ENCODE results near the gene TRAF3. TPM values are rescaled to one million over a fixed set of nuclear protein-coding genes. Genes with fewer than 3 reads are reported as not detected.
"Not testable (repeated sequence)": the region's sequence is repeated elsewhere in the genome, so short reads cannot be mapped to it uniquely, and the experiment has no call there.

The TRAF3 gene
- total RNA-seq, 1 experiment from 2014 or later = 14.0 TPM

- DNase-seq (ENCODE audit: low spot score) = no peak
Observed at GRCh38 chr14:102866982-102867761, 89.9 kb downstream of the TRAF3 start.

DNA sequence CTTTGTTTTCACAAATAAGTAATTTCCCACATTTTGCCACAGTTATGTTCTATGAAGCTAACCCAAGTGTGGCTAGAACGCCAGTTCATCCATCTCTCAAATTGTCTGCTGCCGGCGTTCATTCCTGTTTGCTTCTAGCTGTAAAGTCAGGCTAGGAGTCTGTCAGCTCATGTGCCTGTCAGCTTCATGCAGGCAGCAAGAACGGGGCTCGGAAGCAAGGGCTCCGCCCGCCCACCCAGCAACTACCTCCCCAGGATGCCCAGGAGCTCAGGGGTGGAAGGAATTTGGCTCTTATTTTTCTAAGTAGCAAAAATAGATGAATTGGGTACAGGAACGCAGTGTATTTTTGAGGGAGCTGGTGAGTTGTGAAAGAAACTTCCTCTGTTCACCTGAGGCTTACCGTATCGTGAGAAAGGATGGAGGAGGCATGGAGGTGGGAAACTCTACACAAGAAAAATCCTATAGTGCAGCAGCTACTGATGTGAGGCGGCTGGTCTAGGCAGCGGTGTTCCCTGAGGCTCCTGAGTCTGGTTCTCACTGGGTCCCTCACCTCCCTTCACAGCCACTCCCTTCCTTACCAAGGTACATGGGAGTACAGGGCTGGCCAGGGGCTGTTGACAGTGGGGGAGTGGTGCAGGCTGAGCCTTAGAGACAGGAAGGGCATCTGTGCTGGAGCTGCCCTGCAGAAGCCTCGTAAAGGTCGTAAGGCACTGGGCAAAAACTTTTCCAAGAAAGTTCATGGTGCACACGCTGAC, 90.8 kb downstream of the TRAF3 start:
- DNase-seq (ENCODE audit: low spot score) = no peak

GRCh38 chr14:102868956-102869547, 91.8 kb downstream of the TRAF3 start:
- DNase-seq (ENCODE audit: low spot score) = no peak

DNA sequence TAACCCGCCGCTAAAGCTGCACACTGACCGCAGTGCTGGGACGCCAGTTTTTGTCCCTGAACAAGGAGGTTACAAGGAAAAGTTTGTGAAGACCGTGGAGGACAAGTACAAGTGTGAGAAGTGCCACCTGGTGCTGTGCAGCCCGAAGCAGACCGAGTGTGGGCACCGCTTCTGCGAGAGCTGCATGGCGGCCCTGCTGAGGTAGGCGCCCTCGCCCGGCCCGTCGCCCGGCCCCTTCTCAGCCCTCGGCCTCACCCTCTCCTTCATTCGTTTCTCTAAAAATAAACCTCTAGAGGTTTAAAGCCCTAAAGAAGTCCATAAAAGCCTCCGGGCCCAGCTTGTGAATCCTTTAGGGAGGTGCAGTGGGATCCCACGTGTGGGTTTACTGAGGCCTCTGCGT, 93.0 kb downstream of the TRAF3 start:
- no peak for DNase-seq (ENCODE audit: low spot score)

DNA sequence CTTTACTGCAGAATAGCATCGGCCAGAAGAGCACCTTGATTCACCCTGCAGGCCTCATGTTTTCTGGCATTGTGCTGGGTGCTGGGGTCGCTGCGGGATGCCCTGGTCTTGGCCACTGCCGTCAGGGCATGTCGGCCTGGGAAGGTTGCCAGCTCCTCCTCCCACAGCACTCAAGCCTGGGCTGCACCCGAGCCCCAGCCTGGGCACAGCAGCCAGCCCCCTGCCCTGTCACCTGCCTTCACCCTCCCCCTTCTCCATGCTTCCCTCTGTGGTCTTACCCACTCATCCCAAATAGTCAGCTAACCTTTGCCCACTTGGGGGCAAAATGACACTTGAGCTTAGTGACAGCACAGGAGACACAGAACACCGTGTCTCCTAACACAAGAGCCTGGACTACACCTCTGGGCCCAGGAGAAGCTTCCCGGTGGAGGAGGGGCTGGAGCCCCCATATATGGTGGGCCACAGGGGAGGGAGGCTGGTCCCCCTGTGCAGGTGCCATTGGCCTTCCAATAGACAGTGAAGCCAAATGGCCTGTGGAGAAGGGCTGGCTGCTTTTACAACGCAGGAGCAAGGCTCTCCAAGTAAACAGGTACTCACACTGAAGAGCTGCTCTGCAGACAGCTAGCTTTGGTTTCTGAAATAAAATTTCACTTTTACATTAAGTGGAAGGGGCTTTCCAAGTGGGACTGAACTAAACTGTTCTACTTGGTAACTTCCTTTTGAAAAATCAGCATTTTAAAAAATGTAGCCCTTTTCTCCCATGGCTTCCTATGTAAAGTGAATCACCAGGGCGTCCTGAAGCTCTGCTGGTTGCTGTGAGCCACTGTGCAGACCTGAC, 94.0 kb downstream of the TRAF3 start:
- no peak for DNase-seq (ENCODE audit: low spot score)

GRCh38 chr14:102872020-102872419, 94.8 kb downstream of the TRAF3 start:
- no peak for DNase-seq (ENCODE audit: low spot score)

DNA sequence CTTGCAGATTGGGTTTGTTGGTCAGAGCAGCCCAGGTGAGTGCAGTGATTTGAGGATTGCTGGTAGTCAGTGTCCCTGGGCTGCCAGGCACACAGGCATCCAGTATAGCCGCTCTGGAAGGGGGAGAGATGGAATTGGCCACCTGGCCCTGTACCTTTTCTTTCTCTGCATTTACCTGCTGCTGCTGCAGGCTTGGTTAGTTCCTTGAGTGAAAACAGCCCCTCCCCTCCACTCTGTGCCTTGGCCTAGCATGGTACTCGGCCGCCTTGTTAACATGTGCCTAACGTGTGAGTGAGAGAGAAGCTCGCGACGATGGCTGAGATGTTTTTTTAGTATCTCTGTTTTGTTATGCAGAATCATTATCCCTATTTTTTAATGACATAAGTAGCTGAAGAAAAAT, 95.9 kb downstream of the TRAF3 start:
- DNase-seq (ENCODE audit: low spot score) = no peak

- DNase-seq (ENCODE audit: low spot score) = no peak
Observed at GRCh38 chr14:102873546-102874061, 96.4 kb downstream of the TRAF3 start.

DNA sequence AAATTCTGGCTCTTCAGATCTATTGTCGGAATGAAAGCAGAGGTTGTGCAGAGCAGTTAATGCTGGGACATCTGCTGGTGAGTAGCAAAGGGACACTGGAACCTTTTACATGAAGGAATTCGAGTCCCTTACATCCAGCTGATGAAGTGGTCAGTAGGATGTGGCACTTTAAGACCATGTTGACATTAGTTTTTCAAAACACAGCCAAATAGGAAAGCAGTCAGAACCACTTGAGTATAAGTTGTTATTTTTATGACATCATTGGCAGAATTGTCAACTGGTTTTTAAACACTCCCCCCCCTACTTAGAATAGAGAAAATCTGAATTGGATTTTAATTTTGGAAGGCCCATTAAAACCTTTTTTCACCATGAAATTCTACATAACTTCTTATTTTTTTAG, 98.4 kb downstream of the TRAF3 start:
- no peak for DNase-seq (ENCODE audit: low spot score)

GRCh38 chr14:102877511-102877910, 100.3 kb downstream of the TRAF3 start:
- not testable (repeated sequence) for DNase-seq (ENCODE audit: low spot score)

GRCh38 chr14:102878174-102878969, 101.1 kb downstream of the TRAF3 start:
- no peak for DNase-seq (ENCODE audit: low spot score)

GRCh38 chr14:102878970-102879460, 101.8 kb downstream of the TRAF3 start:
- no peak for DNase-seq (ENCODE audit: low spot score)

DNA sequence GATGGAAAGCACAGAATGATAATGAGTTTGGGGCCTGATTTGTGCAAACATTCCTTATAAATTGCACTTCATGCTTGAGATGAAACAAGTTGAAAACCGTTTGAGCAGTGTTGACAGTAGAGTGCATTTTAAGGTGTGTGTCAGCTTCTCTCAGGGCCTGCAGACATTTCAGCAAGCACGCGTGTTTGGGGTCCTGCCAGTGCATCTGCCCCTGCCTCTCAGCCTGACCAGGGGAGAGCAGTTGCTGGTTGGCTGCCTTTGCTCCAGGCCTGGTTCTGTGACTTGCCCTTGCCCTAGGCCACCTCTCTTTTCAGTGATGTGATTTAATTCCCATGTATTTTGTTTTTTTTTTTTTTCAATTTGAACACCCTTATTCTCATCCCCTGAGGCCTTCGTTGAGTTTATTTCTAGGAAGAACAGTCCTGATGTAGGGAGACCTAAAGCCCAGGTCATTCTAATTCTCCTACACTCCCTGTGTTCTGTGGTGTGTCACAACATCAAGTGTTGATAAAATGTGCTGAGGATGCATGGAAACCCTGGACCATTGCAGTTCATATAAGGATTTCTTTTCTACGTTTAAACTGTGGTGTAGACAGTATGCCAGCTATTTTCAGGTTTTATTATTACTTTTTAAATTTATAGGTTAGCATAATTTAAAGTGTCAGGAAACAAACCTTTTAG, 105.1 kb downstream of the TRAF3 start:
- no peak for DNase-seq (ENCODE audit: low spot score)

- no peak for DNase-seq (ENCODE audit: low spot score)
Observed at GRCh38 chr14:102883089-102883541, 105.9 kb downstream of the TRAF3 start.

DNA sequence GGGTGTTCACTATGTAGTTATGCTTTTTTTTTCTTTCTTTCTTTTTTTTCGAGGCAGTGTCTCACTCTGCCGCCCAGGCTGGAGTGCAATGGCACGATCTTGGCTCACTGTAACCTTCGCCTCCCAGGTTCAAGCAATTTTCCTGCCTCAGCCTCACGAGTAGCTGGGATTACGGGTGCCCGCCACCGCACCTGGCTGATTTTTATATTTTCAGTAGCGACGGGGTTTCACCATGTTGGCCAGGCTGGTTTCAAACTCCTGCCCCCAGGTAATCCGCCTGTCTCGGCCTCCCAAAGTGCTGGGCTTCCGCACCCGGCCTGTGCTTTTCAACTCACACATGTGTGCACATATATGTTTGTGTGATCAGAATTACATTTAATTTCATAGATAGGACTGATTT, 106.3 kb downstream of the TRAF3 start:
- DNase-seq (ENCODE audit: low spot score) = no peak

DNA sequence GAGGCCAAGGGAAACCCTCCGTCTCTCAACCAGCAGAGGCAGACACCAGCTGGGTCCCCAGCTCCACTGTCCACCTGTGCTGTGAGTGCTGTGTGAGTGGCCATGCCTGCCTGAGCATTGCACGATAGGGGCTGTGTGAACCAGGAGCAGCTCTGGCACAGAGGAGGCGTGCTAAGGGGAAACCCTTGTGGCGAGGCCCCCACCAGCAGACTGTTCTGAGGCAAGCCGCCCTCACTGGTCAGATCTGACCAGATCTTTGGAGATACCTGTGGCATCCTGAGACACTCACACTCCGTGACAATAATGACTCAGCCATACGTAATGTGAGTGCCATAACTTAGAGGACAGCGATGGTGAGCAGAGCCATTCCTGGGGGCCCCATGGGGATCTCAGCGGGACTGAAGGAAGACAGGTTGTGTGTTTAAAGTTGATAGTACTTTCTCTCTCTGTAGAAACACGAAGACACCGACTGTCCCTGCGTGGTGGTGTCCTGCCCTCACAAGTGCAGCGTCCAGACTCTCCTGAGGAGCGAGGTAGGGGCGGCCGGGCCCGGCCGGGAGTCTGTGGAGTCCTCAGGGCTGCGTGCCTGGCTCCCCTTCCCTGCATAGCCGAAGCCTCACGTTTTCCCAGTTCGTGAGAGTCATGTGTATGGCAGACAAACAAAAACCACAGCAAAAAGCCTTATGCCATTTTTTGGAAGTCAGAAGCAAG, 108.6 kb downstream of the TRAF3 start:
- DNase-seq (ENCODE audit: low spot score) = no peak

DNA sequence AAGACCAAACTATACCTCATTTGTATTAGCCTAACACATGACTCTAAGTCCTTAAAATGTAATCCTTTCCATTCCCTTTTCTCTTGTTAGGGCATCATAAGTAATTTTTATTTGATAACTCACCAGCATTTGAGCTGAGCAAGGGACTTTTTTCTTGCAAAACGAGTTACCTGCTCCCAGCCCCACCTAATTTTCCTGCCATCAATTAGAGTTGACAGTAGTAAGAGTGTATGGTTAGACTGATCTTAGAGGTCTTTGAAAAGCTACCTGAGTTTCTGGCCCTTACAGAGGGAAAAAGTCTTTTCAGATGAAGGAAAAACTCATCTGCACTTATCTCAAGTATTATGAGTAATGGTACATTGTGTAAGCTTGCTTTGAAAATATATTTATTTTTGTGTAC, 111.5 kb downstream of the TRAF3 start:
- DNase-seq (ENCODE audit: low spot score) = no peak

- DNase-seq (ENCODE audit: low spot score) = no peak
Observed at GRCh38 chr14:102889615-102890014, 112.4 kb downstream of the TRAF3 start.

DNA sequence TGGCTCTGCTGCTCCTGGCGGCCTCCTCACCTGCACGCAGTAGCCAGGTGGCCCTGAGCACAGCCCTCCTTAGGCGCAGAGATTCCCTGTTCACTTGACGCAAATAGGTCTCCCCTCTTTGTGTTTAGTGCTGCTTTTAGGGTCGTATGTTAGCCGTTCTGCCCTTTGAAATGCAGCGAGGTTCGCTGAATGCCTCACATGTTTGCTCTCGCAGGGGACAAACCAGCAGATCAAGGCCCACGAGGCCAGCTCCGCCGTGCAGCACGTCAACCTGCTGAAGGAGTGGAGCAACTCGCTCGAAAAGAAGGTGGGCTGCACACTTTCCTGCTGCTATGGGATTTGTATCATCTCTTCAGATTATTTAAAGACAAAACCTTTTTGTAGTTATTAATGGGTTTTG, 113.9 kb downstream of the TRAF3 start:
- DNase-seq (ENCODE audit: low spot score) = no peak
